H4 (cell line): ENCODE results near the gene TECTB. TPM values are rescaled to one million over a fixed set of nuclear protein-coding genes. Genes with fewer than 3 reads are reported as not detected.

Source experiments
- DNase-seq: peaks from one replicate; pipeline ENCODE4 v3.0.0-alpha.2; 2015; ENCODE audit warnings: low spot score
- total RNA-seq: library from RNA; depleted of rRNA; stranded (reverse); fragments of >200 nt; shearing (Covaris generic); gene quantifications from 2 replicates; pipeline ENCODE4 v1.2.3, GENCODE V29; 2014

TECTB gene
- total RNA-seq, 1 experiment from 2014 or later: not detected

- DNase-seq: no peak
These were observed 7.5 kb upstream of the TECTB start for GRCh38 chr10:112275512-112276245.

DNA sequence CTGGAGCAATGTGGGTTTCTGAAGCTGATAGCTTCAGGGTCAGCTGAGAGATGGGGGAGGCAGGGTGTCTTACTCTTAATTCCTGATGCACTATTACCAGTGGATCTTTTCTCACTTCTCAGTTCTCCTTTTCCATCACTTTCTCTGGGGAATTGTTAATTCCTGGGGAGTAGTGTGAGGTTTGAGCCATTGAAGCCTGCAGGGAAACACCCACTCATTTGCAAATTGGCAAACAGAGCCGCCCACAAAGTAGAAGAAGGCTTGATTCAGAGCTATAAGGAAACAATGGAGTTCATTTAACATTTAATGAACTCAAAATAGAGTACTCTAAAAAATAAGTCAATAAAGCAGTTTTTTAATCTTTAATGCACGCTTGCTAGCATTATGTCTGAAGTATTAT, 4.3 kb upstream of the TECTB start:
- DNase-seq: no peak

GRCh38 chr10:112279433-112279832, 3.8 kb upstream of the TECTB start:
- no peak for DNase-seq

DNA sequence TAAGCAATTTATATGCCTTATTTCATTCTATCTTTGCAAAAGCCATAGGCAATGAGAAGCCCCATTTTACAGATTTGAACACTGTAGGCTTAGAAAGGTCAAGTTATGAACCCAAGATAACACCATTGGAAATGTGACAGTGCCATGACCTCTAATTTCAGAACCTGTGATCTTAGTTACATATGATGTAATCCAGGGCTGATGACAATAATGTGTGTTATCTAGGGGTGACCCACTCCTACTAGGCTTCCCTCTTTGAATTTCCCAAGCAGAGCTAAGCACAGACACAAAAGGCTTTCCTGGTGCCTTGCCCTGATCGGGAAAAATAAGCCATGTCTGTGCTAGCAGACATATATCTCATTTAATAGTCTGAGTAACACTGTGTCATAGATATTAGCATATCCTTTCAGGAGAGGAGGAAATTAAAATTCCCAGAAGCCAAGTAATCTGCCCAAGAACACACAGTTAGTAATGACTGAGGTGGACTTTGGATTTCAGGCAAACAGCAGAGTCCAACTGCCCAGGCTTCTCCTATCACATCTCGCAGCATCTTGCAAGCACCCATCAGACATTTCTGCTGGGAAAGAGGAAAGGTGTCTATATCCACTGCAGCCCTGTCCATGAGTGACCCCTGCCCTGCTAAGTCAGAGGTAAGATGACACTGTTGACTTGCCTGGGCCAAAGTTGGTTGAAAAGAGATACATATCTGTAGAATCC, 2.8 kb upstream of the TECTB start:
- DNase-seq: no peak

- DNase-seq: no peak
These were observed 1.1 kb upstream of the TECTB start for GRCh38 chr10:112282086-112282485.

DNA sequence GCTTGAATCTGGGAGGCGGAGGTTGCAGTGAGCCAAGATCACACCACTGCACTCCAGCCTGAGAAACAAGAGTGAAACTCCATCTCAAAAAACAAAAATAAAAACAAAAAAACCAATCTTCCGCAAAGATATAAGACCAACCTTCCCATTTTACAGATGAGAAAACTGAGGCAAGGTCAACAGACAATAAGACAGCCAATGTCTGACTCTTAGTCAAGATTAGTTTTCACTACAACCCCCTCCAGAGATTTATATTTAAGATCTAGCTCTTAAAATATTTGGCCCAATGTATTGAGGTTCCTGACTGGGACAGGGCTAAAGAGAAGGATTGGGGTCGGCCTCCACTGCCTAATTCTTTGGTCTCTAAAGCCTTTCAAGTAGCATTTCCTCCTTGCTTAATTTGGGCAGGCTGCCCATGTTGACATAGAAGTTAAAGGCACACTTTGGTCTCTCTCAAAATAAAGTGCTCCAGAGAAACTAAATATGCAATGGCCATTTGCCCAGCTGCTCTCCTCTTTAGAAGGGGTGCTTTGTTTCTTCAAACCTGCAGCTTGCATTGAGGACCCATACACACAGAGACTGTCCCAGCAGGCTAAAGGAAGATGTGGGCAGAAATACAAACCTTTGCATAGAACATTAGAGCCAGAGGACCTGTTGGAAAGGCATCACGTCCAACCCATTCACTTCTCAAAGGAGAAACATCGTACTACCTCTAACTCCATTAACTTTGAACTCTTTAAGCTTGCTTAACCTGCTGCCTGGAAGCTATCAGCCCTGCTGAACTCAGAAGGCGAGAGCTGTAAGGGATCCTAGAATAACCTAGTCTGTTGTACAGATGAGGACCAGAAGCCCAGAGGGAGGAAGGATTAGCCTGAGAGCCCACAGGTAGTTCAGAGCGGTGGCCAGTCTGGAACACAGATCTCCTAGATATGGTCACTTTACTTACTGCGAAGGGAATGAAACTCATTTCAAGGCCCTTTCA, 3.9 kb downstream of the TECTB start:
- no peak for DNase-seq

DNA sequence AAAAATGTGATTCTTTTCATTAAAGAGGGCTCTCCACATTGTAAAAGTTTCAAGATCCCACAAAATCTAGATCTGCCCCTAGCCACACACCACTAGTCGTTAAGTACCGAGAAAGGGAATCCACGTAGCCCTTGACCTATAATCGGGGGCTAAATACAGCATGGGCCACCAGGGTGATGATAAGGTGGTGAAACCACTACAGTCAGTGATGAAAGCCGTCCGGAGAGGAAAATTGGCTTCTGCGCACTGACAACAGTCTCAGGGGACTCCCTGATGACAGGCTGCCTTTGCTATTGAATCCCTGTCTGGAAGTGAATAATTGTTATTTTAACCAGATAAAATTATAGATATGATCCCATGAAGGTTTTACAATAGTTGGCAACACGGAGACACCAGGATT, 4.6 kb downstream of the TECTB start:
- no peak for DNase-seq

DNA sequence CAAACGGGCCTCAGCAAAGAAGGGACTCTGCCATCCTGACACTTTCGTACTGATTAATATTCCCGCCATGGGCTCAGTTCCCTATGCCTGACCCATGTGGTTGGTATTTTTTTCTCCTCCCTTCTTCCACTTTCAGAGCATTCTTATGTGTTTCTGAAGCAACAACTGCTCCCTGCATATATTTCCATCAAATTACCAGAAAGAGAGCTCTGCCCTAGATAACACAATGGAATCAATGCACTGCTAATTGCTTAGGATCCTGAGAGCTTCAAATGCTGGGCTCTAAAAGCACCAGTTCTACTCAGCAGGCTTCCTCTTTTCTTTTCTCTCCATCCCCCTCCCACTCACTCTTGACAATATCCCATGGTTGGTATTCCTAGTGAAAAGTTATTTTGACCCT, 5.3 kb downstream of the TECTB start:
- no peak for DNase-seq

GRCh38 chr10:112289373-112290053, 6.3 kb downstream of the TECTB start:
- no peak for DNase-seq

GRCh38 chr10:112290054-112290373, 6.8 kb downstream of the TECTB start:
- no peak for DNase-seq

DNA sequence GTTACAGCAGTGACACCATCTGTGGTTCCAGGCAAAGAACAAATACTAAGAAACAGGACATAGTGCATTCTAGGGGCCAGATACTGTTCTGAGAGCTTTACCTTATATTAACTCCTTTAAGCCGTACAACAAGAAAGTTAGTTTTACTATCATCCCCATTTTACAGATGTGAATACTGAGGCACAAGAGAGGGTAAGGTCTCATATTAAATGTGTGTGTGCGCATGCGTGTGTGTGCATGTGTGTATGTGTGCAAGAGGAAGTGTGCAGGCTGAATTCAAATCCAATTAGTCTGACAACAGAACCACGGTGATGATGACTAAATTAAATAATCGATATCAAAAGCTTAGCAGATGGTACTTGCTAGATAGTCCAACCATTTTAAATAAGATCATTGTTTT, 11.0 kb downstream of the TECTB start:
- no peak for DNase-seq

- DNase-seq: peak; percentile 68
These were observed 12.9 kb downstream of the TECTB start for GRCh38 chr10:112295853-112296830.

GRCh38 chr10:112296908-112297331, 13.7 kb downstream of the TECTB start:
- DNase-seq: no peak

DNA sequence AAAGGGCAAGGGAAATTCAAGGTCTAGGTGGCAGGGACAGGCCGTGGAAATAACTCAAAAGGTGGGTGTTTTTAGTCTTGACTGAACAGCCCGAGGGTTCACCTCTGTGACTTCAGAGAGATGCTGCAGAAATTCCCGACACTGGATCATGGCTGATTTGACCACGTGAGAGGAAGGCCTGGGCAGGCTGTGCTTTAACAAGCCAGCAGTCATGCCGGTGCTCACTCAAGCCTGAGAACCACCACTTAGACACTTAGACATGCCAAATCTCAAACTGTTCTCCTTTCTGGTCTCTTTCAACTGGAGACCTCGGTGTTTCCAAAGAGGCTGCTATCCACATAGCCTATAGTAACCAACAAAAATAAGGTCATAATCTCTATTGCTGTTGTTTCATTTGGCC, 15.4 kb downstream of the TECTB start:
- no peak for DNase-seq

DNA sequence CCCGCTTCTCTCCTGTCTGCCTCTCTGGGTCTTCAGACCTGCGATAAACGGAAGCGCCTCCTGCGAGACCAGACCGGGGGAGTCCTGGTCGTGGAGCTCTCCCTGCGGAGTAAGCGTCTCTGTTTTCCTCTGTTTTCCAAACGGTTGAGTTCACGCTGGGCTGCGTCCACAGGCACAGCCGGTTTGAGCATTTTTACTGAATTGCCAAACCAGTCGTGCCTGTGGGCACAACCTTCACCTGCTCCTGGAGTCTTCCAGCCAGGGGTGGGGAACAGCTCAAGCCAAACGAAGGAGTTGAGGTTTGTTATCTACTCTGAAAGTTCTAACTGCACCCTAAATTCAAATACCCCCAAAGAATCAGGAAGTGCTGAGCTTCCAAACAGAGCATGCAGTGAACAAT, 16.3 kb downstream of the TECTB start:
- no peak for DNase-seq

DNA sequence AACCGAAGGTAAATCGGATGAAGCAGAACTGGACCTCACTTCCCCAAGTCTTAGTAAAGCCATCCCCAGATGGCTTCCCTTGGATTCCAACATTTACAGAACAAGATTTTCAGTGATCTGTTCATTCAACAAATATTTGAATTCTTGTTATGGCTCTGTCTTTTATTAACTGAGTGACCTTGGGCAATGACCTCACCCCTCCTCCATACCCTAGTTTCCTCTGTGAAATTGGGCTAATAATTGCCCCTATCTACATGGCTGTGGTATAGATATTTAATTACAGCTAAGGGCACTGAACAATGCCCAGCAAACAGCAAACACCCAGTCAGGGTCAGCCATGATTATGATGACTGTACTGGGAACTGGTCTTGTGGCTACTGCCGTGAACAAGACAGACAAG, 19.1 kb downstream of the TECTB start:
- DNase-seq: no peak

DNA sequence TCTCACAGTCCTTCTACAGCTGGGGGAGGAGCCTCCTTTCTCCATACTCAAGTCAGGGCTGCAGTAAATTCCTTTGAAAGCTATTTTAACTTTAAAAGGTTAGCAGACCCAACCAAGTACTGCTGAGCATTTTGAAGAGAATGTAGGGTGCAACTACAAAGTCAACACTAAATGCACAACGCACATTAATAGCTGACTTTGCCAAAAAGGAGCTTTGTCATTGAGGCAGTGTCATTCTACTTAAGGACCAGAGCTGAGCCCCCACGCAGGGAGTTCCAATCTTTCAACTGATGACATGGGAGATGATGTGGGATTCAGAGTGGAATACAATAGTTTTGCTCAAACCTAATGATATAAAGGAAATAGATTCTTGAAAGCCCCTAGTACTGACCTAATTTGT, 20.3 kb downstream of the TECTB start:
- no peak for DNase-seq

GRCh38 chr10:112304267-112304859, 21.2 kb downstream of the TECTB start:
- no peak for DNase-seq

- DNase-seq: peak; percentile 20
These were observed 24.3 kb downstream of the TECTB start for GRCh38 chr10:112307358-112308124.
